ENCODE results near the gene PRKCQ. TPM values are rescaled to one million over a fixed set of nuclear protein-coding genes. Genes with fewer than 3 reads are reported as not detected.

Gene PRKCQ
- total RNA-seq, 1 experiment from 2014 or later = 4.0 TPM

DNA sequence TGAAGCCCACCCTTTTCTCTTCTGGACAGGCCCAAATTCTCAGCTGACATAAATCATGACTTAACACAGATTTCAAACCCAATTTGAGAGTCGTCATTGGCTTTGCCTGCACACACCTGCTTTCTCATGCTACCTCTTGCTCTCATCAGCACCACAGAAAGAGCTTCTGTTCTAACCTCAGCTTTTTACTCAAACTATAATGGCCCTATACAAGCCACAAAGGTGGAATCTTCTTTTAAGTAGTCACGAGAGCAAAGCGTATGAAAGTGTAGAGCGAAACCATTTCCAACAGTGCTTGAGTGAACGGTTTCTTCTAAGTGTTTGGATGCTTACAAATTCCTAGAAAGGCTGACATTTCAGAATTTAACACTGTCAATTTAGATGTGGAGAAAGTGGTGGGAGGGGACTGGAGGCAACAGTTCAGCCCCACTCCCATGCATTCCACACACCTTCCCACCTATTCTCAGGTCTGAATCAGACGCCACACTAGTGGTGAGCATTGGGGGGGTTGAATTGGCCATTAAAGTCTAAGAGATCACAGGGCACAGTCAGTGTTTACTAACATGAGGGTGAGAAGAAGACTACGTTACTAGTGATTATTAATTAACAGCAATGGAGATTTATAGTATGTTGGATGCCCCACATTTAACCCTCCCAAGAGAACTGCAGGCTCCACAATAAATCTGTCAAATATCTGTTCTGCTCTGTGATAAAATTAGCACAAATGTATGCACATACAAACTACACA, 114.0 kb downstream of the PRKCQ start:
- Histone ChIP-seq H3K4me1 (replicated peaks; ENCODE audit: insufficient read depth) (no peaks in the 10 kb centered on the region), H3F3A (ENCODE audit: insufficient read depth, low read depth) (no peaks in the 10 kb centered on the region), H3K4me3 (no peak overlapping the region), H3K36me3 (ENCODE audit: low read depth) (no peaks in the 10 kb centered on the region), H2AFZ (no peak overlapping the region), H3K4me2 (no peak overlapping the region), H3K27ac (no peak overlapping the region), H3K9me3 (ENCODE audit: insufficient read depth, low read depth) (no peaks in the 10 kb centered on the region), H3K79me2 (ENCODE audit: low read depth) (no peaks in the 10 kb centered on the region), H4K20me1 (ENCODE audit: insufficient read depth) (no peaks in the 10 kb centered on the region), H3K9me2 (ENCODE audit: insufficient read depth) (no peaks in the 10 kb centered on the region), H3K27me3 (ENCODE audit: insufficient read depth, low read depth) (no peaks in the 10 kb centered on the region)
- ChIA-PET POLR2A (ENCODE audit: unreplicated experiment) (no interaction called here), CTCF (no interaction called here)
- TF ChIP-seq, protein P1, sequence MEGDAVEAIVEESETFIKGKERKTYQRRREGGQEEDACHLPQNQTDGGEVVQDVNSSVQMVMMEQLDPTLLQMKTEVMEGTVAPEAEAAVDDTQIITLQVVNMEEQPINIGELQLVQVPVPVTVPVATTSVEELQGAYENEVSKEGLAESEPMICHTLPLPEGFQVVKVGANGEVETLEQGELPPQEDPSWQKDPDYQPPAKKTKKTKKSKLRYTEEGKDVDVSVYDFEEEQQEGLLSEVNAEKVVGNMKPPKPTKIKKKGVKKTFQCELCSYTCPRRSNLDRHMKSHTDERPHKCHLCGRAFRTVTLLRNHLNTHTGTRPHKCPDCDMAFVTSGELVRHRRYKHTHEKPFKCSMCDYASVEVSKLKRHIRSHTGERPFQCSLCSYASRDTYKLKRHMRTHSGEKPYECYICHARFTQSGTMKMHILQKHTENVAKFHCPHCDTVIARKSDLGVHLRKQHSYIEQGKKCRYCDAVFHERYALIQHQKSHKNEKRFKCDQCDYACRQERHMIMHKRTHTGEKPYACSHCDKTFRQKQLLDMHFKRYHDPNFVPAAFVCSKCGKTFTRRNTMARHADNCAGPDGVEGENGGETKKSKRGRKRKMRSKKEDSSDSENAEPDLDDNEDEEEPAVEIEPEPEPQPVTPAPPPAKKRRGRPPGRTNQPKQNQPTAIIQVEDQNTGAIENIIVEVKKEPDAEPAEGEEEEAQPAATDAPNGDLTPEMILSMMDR (conservative IDR thresholded peaks at IDR 0.05) = no peak
- no peak for TF ChIP-seq EZH2 (IDR thresholded peaks at IDR 0.05; ENCODE audit: low read depth)
- no peak for DNase-seq
- no TSS peak for BruUV-seq (replicated peaks)
- intact Hi-C loops (cut with micrococcal nuclease; ENCODE audit: unreplicated experiment) = loop anchor here (1.0 kb wide), 1 partner anchor 30 kb away; no protein-coding TSS in a partner anchor

DNA sequence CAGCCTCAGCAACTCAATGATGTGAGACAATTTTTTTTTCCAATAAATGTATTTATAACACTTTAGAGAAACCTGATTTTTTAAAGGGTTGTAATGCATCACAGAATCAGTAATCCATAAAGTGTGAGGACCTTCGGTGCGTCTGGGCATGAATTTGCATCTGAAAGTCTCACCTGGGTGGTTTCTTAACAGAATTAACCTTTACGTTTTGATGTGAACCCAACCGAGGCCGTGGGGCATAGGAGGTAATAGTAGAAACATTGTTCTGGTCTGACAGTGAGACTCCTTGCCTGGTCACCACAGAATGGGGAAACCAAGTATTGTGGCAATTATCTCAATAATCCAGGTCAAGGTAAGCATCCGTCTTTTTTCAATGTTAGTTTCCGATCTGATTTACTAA, 114.6 kb downstream of the PRKCQ start:
- Histone ChIP-seq H3K27ac (no peak overlapping the region), H3K4me3 (no peak overlapping the region), H3K4me1 (replicated peaks; ENCODE audit: insufficient read depth) (no peaks in the 10 kb centered on the region), H3K79me2 (ENCODE audit: low read depth) (no peaks in the 10 kb centered on the region), H2AFZ (no peak overlapping the region), H3K9me3 (ENCODE audit: insufficient read depth, low read depth) (no peaks in the 10 kb centered on the region), H4K20me1 (ENCODE audit: insufficient read depth) (no peaks in the 10 kb centered on the region), H3K36me3 (ENCODE audit: low read depth) (no peaks in the 10 kb centered on the region), H3K27me3 (ENCODE audit: insufficient read depth, low read depth) (no peaks in the 10 kb centered on the region), H3K9me2 (ENCODE audit: insufficient read depth) (no peaks in the 10 kb centered on the region), H3K4me2 (no peak overlapping the region), H3F3A (ENCODE audit: insufficient read depth, low read depth) (no peaks in the 10 kb centered on the region)
- TF ChIP-seq EZH2 (IDR thresholded peaks at IDR 0.05; ENCODE audit: low read depth) = no peak
- TF ChIP-seq, protein P1 (conservative IDR thresholded peaks at IDR 0.05) = no peak
- BruUV-seq (replicated peaks) = no TSS peak
- ChIA-PET POLR2A (ENCODE audit: unreplicated experiment) (no interaction called here), CTCF (no interaction called here)
- no peak for DNase-seq
- intact Hi-C loops (cut with micrococcal nuclease; ENCODE audit: unreplicated experiment) = loop anchor here (1.0 kb wide), 1 partner anchor 31 kb away; no protein-coding TSS in a partner anchor

DNA sequence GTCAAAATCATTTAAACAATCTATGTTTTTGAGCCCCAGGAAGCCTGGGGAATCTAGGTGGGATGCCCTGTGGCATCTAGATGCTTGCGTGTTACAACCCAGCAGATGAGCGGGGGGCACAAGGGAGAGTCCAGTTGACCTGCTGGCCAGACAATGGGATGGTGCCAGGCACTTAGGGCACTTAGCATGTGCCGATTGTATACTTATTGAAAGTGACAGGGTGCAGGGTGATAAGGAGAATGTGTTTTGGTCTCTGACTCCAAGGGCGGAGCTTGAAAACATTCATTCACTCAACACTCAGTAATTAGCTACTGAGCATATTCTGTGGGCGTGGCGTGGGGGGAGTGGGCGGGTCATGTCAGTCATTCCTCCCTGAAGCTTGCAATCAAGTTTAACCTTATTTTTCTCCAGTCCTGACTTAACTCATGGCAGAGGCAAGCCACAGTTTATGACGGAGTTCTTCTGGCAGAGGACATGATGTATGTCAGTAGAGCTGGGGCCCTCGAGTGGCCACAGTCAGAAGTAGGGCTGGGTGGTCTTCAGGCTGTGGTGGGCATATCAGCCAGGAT, 115.1 kb downstream of the PRKCQ start:
- no TSS peak for BruUV-seq (replicated peaks)

More for the DNA sequence above, 115.1 kb downstream of the PRKCQ start:
- POLR2A ChIA-PET (ENCODE audit: unreplicated experiment) = no interaction called here
- TF ChIP-seq, protein P1 (conservative IDR thresholded peaks at IDR 0.05) = no peak
- TF ChIP-seq EZH2 (IDR thresholded peaks at IDR 0.05; ENCODE audit: low read depth) = no peak
- CTCF ChIA-PET = no interaction called here
- Histone ChIP-seq H3K9me3 (ENCODE audit: insufficient read depth, low read depth) (no peaks in the 10 kb centered on the region), H2AFZ (no peak overlapping the region), H3K36me3 (ENCODE audit: low read depth) (no peaks in the 10 kb centered on the region), H3K27me3 (ENCODE audit: insufficient read depth, low read depth) (no peaks in the 10 kb centered on the region), H3K27ac (no peak overlapping the region), H3F3A (ENCODE audit: insufficient read depth, low read depth) (no peaks in the 10 kb centered on the region), H3K4me3 (no peak overlapping the region), H3K79me2 (ENCODE audit: low read depth) (no peaks in the 10 kb centered on the region), H3K4me1 (replicated peaks; ENCODE audit: insufficient read depth) (no peaks in the 10 kb centered on the region), H3K4me2 (no peak overlapping the region), H3K9me2 (ENCODE audit: insufficient read depth) (no peaks in the 10 kb centered on the region), H4K20me1 (ENCODE audit: insufficient read depth) (no peaks in the 10 kb centered on the region)
- intact Hi-C loops (cut with micrococcal nuclease; ENCODE audit: unreplicated experiment) = loop anchor here (1.0 kb wide), 1 partner anchor 31 kb away; no protein-coding TSS in a partner anchor
- DNase-seq = no peak
